ENCODE measurements around the gene ANKRD49. TPM values are rescaled to one million over a fixed set of nuclear protein-coding genes. Genes with fewer than 3 reads are reported as not detected.

Gene ANKRD49
- total RNA-seq, 1 donor from 2014 or later: 5.7 TPM

GRCh38 chr11:94519478-94520084 is 25.8 kb downstream of the ANKRD49 start:
- H3K36me3 ChIP-seq (ENCODE audit: control insufficient read depth in 3 of 3, insufficient read depth in 3 of 3, low read length in 3 of 3): no peaks in the 10 kb centered on the region
- H3K4me3 ChIP-seq (ENCODE audit: low read length in 3 of 3): no peak overlapping the region
- H3K27me3 ChIP-seq (ENCODE audit: control insufficient read depth in 3 of 3, insufficient read depth in 3 of 3, low read length in 3 of 3): no peaks in the 10 kb centered on the region
- H3K4me1 ChIP-seq (ENCODE audit: control insufficient read depth in 3 of 3, insufficient read depth in 3 of 3, low read length in 3 of 3): no peaks in the 10 kb centered on the region
- no peak overlapping the region for H3K27ac ChIP-seq (ENCODE audit: low read depth, low read length)
- H3K9ac ChIP-seq (ENCODE audit: low read depth in 1 of 3, low read length in 3 of 3): no peak overlapping the region
- no peaks in the 10 kb centered on the region for H3K9me3 ChIP-seq (ENCODE audit: control insufficient read depth in 3 of 3, low read length in 3 of 3)

- Histone ChIP-seq H3K4me1 (ENCODE audit: control insufficient read depth in 3 of 3, insufficient read depth in 3 of 3, low read length in 3 of 3) (no peaks in the 10 kb centered on the region), H3K36me3 (ENCODE audit: control insufficient read depth in 3 of 3, insufficient read depth in 3 of 3, low read length in 3 of 3) (no peaks in the 10 kb centered on the region), H3K9ac (ENCODE audit: low read depth in 1 of 3, low read length in 3 of 3) (no peak overlapping the region), H3K27me3 (ENCODE audit: control insufficient read depth in 3 of 3, insufficient read depth in 3 of 3, low read length in 3 of 3) (no peaks in the 10 kb centered on the region), H3K27ac (ENCODE audit: low read depth, low read length) (no peak overlapping the region), H3K9me3 (ENCODE audit: control insufficient read depth in 3 of 3, low read length in 3 of 3) (no peaks in the 10 kb centered on the region), H3K4me3 (ENCODE audit: low read length in 3 of 3) (no peak overlapping the region)
Observed at GRCh38 chr11:94521684-94522083, 27.9 kb downstream of the ANKRD49 start.

GRCh38 chr11:94524341-94524740 is 30.6 kb downstream of the ANKRD49 start:
- Histone ChIP-seq H3K27ac (ENCODE audit: low read depth, low read length) (no peak overlapping the region), H3K27me3 (ENCODE audit: control insufficient read depth in 3 of 3, insufficient read depth in 3 of 3, low read length in 3 of 3) (peaks cover 0 to 2% (median 0%) of the 10 kb centered on the region in 3 donors), H3K4me3 (ENCODE audit: low read length in 3 of 3) (no peak overlapping the region), H3K9me3 (ENCODE audit: control insufficient read depth in 3 of 3, low read length in 3 of 3) (no peaks in the 10 kb centered on the region), H3K9ac (ENCODE audit: low read depth in 1 of 3, low read length in 3 of 3) (no peak overlapping the region), H3K36me3 (ENCODE audit: control insufficient read depth in 3 of 3, insufficient read depth in 3 of 3, low read length in 3 of 3) (no peaks in the 10 kb centered on the region), H3K4me1 (ENCODE audit: control insufficient read depth in 3 of 3, insufficient read depth in 3 of 3, low read length in 3 of 3) (no peaks in the 10 kb centered on the region)

- no peaks in the 10 kb centered on the region for H3K4me1 ChIP-seq (ENCODE audit: control insufficient read depth in 3 of 3, insufficient read depth in 3 of 3, low read length in 3 of 3)
- no peak overlapping the region for H3K4me3 ChIP-seq (ENCODE audit: low read length in 3 of 3)
- no peak overlapping the region for H3K9ac ChIP-seq (ENCODE audit: low read depth in 1 of 3, low read length in 3 of 3)
- no peak overlapping the region for H3K27ac ChIP-seq (ENCODE audit: low read depth, low read length)
- H3K9me3 ChIP-seq (ENCODE audit: control insufficient read depth in 3 of 3, low read length in 3 of 3): no peaks in the 10 kb centered on the region
- H3K36me3 ChIP-seq (ENCODE audit: control insufficient read depth in 3 of 3, insufficient read depth in 3 of 3, low read length in 3 of 3): no peaks in the 10 kb centered on the region
- H3K27me3 ChIP-seq (ENCODE audit: control insufficient read depth in 3 of 3, insufficient read depth in 3 of 3, low read length in 3 of 3): peaks cover 0 to 2% (median 0%) of the 10 kb centered on the region in 3 donors
Observed at GRCh38 chr11:94525546-94526324, 32.0 kb downstream of the ANKRD49 start.

GRCh38 chr11:94526645-94527438 is 33.1 kb downstream of the ANKRD49 start:
- no peak overlapping the region for H3K27ac ChIP-seq (ENCODE audit: low read depth, low read length)
- no peaks in the 10 kb centered on the region for H3K9me3 ChIP-seq (ENCODE audit: control insufficient read depth in 3 of 3, low read length in 3 of 3)
- peaks cover 0 to 2% (median 0%) of the 10 kb centered on the region in 3 donors for H3K27me3 ChIP-seq (ENCODE audit: control insufficient read depth in 3 of 3, insufficient read depth in 3 of 3, low read length in 3 of 3)
- no peak overlapping the region for H3K9ac ChIP-seq (ENCODE audit: low read depth in 1 of 3, low read length in 3 of 3)
- H3K4me3 ChIP-seq (ENCODE audit: low read length in 3 of 3): no peak overlapping the region
- no peaks in the 10 kb centered on the region for H3K36me3 ChIP-seq (ENCODE audit: control insufficient read depth in 3 of 3, insufficient read depth in 3 of 3, low read length in 3 of 3)
- no peaks in the 10 kb centered on the region for H3K4me1 ChIP-seq (ENCODE audit: control insufficient read depth in 3 of 3, insufficient read depth in 3 of 3, low read length in 3 of 3)

GRCh38 chr11:94528551-94528950 is 34.8 kb downstream of the ANKRD49 start:
- H3K9ac ChIP-seq (ENCODE audit: low read depth in 1 of 3, low read length in 3 of 3): no peak overlapping the region

GRCh38 chr11:94532211-94532610 is 38.4 kb downstream of the ANKRD49 start:
- Histone ChIP-seq H3K27ac (ENCODE audit: low read depth, low read length) (no peak overlapping the region), H3K27me3 (ENCODE audit: control insufficient read depth in 3 of 3, insufficient read depth in 3 of 3, low read length in 3 of 3) (peaks cover 0 to 2% (median 2%) of the 10 kb centered on the region in 3 donors), H3K4me1 (ENCODE audit: control insufficient read depth in 3 of 3, insufficient read depth in 3 of 3, low read length in 3 of 3) (no peaks in the 10 kb centered on the region), H3K4me3 (ENCODE audit: low read length in 3 of 3) (no peak overlapping the region), H3K36me3 (ENCODE audit: control insufficient read depth in 3 of 3, insufficient read depth in 3 of 3, low read length in 3 of 3) (no peaks in the 10 kb centered on the region), H3K9me3 (ENCODE audit: control insufficient read depth in 3 of 3, low read length in 3 of 3) (no peaks in the 10 kb centered on the region), H3K9ac (ENCODE audit: low read depth in 1 of 3, low read length in 3 of 3) (no peak overlapping the region)

More at GRCh38 chr11:94528551-94528950, 34.8 kb downstream of the ANKRD49 start:
- H3K4me3 ChIP-seq (ENCODE audit: low read length in 3 of 3): no peak overlapping the region
- peaks cover 0 to 2% (median 0%) of the 10 kb centered on the region in 3 donors for H3K27me3 ChIP-seq (ENCODE audit: control insufficient read depth in 3 of 3, insufficient read depth in 3 of 3, low read length in 3 of 3)
- no peaks in the 10 kb centered on the region for H3K4me1 ChIP-seq (ENCODE audit: control insufficient read depth in 3 of 3, insufficient read depth in 3 of 3, low read length in 3 of 3)
- H3K9me3 ChIP-seq (ENCODE audit: control insufficient read depth in 3 of 3, low read length in 3 of 3): no peaks in the 10 kb centered on the region
- H3K36me3 ChIP-seq (ENCODE audit: control insufficient read depth in 3 of 3, insufficient read depth in 3 of 3, low read length in 3 of 3): no peaks in the 10 kb centered on the region
- no peak overlapping the region for H3K27ac ChIP-seq (ENCODE audit: low read depth, low read length)

GRCh38 chr11:94533206-94533605 is 39.4 kb downstream of the ANKRD49 start:
- H3K4me1 ChIP-seq (ENCODE audit: control insufficient read depth in 3 of 3, insufficient read depth in 3 of 3, low read length in 3 of 3): no peaks in the 10 kb centered on the region
- H3K4me3 ChIP-seq (ENCODE audit: low read length in 3 of 3): no peak overlapping the region
- H3K36me3 ChIP-seq (ENCODE audit: control insufficient read depth in 3 of 3, insufficient read depth in 3 of 3, low read length in 3 of 3): no peaks in the 10 kb centered on the region
- H3K27me3 ChIP-seq (ENCODE audit: control insufficient read depth in 3 of 3, insufficient read depth in 3 of 3, low read length in 3 of 3): peaks cover 0 to 2% (median 0%) of the 10 kb centered on the region in 3 donors
- H3K9ac ChIP-seq (ENCODE audit: low read depth in 1 of 3, low read length in 3 of 3): no peak overlapping the region
- H3K27ac ChIP-seq (ENCODE audit: low read depth, low read length): no peak overlapping the region
- no peaks in the 10 kb centered on the region for H3K9me3 ChIP-seq (ENCODE audit: control insufficient read depth in 3 of 3, low read length in 3 of 3)

- Histone ChIP-seq H3K36me3 (ENCODE audit: control insufficient read depth in 3 of 3, insufficient read depth in 3 of 3, low read length in 3 of 3) (no peaks in the 10 kb centered on the region), H3K27me3 (ENCODE audit: control insufficient read depth in 3 of 3, insufficient read depth in 3 of 3, low read length in 3 of 3) (peaks cover 0 to 2% (median 0%) of the 10 kb centered on the region in 3 donors), H3K9ac (ENCODE audit: low read depth in 1 of 3, low read length in 3 of 3) (no peak overlapping the region), H3K27ac (ENCODE audit: low read depth, low read length) (peak overlapping the region; percentile 19), H3K4me1 (ENCODE audit: control insufficient read depth in 3 of 3, insufficient read depth in 3 of 3, low read length in 3 of 3) (no peaks in the 10 kb centered on the region), H3K4me3 (ENCODE audit: low read length in 3 of 3) (no peak overlapping the region), H3K9me3 (ENCODE audit: control insufficient read depth in 3 of 3, low read length in 3 of 3) (no peaks in the 10 kb centered on the region)
Observed at GRCh38 chr11:94533696-94534630, 40.2 kb downstream of the ANKRD49 start.

Data from skeletal muscle tissue (tissue), 4 donors.